ENCODE results near the gene LRRC59. TPM values are rescaled to one million over a fixed set of nuclear protein-coding genes. Genes with fewer than 3 reads are reported as not detected.

Gene LRRC59
- total and polyA plus RNA-seq, 8 donors = 43.6 to 151 (median 54.3) TPM

- DNase-seq (no peak), ATAC-seq (no peak)
- TF ChIP-seq, protein P1, sequence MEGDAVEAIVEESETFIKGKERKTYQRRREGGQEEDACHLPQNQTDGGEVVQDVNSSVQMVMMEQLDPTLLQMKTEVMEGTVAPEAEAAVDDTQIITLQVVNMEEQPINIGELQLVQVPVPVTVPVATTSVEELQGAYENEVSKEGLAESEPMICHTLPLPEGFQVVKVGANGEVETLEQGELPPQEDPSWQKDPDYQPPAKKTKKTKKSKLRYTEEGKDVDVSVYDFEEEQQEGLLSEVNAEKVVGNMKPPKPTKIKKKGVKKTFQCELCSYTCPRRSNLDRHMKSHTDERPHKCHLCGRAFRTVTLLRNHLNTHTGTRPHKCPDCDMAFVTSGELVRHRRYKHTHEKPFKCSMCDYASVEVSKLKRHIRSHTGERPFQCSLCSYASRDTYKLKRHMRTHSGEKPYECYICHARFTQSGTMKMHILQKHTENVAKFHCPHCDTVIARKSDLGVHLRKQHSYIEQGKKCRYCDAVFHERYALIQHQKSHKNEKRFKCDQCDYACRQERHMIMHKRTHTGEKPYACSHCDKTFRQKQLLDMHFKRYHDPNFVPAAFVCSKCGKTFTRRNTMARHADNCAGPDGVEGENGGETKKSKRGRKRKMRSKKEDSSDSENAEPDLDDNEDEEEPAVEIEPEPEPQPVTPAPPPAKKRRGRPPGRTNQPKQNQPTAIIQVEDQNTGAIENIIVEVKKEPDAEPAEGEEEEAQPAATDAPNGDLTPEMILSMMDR (IDR thresholded peaks at IDR 0.05) = no peak
Measured at GRCh38 chr17:50353600-50354195, 43.6 kb downstream of the LRRC59 start.

GRCh38 chr17:50352693-50353599, 44.4 kb downstream of the LRRC59 start:
- intact Hi-C loops (cut with DNase I) = no loop called here
- Histone ChIP-seq H3K4me3 (no peak overlapping the region), H3K36me3 (peaks cover 0 to 46% of the 10 kb centered on the region in 2 donors)

More at GRCh38 chr17:50353600-50354195, 43.6 kb downstream of the LRRC59 start:
- Histone ChIP-seq H3K36me3 (peaks cover 0 to 54% of the 10 kb centered on the region in 2 donors), H3K27me3 (no peaks in the 10 kb centered on the region), H3K27ac (no peak overlapping the region), H3K4me3 (no peak overlapping the region), H3K9me3 (no peaks in the 10 kb centered on the region), H3K4me1 (peaks cover 0 to under 1% of the 10 kb centered on the region in 2 donors)
- intact Hi-C loops (cut with DNase I) = no loop called here

GRCh38 chr17:50352072-50352692, 45.1 kb downstream of the LRRC59 start:
- TF ChIP-seq, protein P1 (IDR thresholded peaks at IDR 0.05) = no peak
- Histone ChIP-seq H3K4me1 (peaks cover 2 to 15% of the 10 kb centered on the region in 2 donors), H3K36me3 (peaks cover 0 to 39% of the 10 kb centered on the region in 2 donors), H3K9me3 (no peaks in the 10 kb centered on the region), H3K27ac (no peak overlapping the region), H3K4me3 (no peak overlapping the region), H3K27me3 (no peaks in the 10 kb centered on the region)
- intact Hi-C loops (cut with DNase I) = no loop called here
- ATAC-seq (no peak), DNase-seq (no peak)

More at GRCh38 chr17:50352693-50353599, 44.4 kb downstream of the LRRC59 start:
- Histone ChIP-seq H3K4me1 (peaks cover 0 to 8% of the 10 kb centered on the region in 2 donors), H3K27me3 (no peaks in the 10 kb centered on the region), H3K27ac (no peak overlapping the region), H3K9me3 (no peaks in the 10 kb centered on the region)
- TF ChIP-seq, protein P1 (IDR thresholded peaks at IDR 0.05) = no peak
- ATAC-seq = no peak
- DNase-seq = no peak

GRCh38 chr17:50350733-50351132, 46.6 kb downstream of the LRRC59 start:
- DNase-seq (peak in 1 of 4 donors; percentile 16), ATAC-seq (no peak)
- Histone ChIP-seq H3K27ac (no peak overlapping the region), H3K4me1 (peaks cover 8 to 22% of the 10 kb centered on the region in 2 donors), H3K27me3 (no peaks in the 10 kb centered on the region), H3K4me3 (no peak overlapping the region), H3K36me3 (peaks cover 0 to 24% of the 10 kb centered on the region in 2 donors), H3K9me3 (no peaks in the 10 kb centered on the region)
- intact Hi-C loops (cut with DNase I) = no loop called here
- TF ChIP-seq, protein P1 (IDR thresholded peaks at IDR 0.05) = no peak

- intact Hi-C loops (cut with DNase I) = no loop called here
- DNase-seq (peak in 1 of 4 donors; percentile 13), ATAC-seq (no peak)
- H3K4me1 ChIP-seq = peaks cover 15 to 34% of the 10 kb centered on the region in 2 donors
- no peak overlapping the region for H3K4me3 ChIP-seq
- no peak overlapping the region for H3K27ac ChIP-seq
- peaks cover 0 to 9% of the 10 kb centered on the region in 2 donors for H3K36me3 ChIP-seq
- no peaks in the 10 kb centered on the region for H3K9me3 ChIP-seq
- no peaks in the 10 kb centered on the region for H3K27me3 ChIP-seq
- TF ChIP-seq, protein P1 (IDR thresholded peaks at IDR 0.05) = no peak
Measured at GRCh38 chr17:50349243-50349600, 48.1 kb downstream of the LRRC59 start.
